Dermis blood vessel endothelial cell (primary cell): ENCODE measurements around the gene KCTD4. TPM values are rescaled to one million over a fixed set of nuclear protein-coding genes. Genes with fewer than 3 reads are reported as not detected.
"Not testable (repeated sequence)": the region's sequence is repeated elsewhere in the genome, so short reads cannot be mapped to it uniquely, and the experiment has no call there.

Experiments used
- DNase-seq: peaks from one replicate; pipeline ENCODE4 v3.0.0; 2010
- total RNA-seq: library from RNA; depleted of rRNA; stranded (reverse); fragments of >200 nt; gene quantifications from 2 replicates; pipeline ENCODE4 v1.2.3, GENCODE V29; 2014

Gene KCTD4
- total RNA-seq, 1 donor from 2014 or later, result not detected

DNA sequence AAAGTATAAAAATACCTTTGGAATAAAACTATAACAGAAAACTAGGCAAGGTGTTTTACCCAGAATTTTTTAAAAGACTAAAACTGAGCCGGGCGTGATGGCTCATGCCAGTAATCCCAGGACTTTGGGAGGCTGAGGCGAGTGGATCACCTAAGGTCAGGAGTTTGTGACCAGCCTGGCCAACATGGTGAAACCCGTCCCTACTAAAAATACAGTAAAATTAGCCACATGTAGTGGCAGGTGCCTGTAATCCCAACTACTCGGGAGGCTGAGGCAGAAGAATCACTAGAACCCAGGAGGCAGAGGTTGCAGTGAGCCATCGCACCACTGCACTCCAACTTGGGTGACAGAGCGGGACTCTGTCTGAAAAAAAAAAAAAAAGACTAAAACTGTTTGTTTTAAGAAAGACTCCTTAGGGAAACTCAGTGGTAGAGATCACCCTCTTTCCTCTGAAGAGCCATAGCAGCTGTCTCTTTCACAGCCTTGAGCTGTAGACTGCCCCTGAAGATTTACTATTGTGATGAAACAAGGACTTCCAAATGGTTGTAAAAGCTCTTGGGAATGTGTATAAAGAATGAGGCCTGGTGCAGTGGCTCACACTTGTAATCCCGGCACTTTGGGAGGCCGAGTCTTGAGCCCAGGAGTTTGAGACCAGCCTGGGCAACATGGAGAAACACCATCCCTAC lies 14.7 kb upstream of the KCTD4 start:
- no peak for DNase-seq

DNA sequence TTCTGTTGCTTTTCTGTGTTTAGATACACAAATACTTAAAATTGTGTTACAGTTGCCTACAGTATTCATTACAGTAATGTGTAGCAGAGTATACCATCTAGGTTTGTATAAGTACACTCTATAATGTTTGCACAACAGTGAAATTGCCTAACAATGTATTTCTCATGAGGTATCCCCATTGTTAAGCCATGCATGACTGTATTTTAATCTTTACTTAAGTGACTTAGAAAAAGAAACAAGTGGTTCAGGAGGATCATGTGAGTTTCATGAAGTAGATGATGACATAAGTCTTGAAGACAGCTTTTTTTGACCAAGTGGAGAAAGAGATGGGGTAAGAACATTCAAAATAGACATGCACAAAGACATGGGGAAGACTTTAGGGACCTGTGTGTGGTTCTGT lies 8.4 kb upstream of the KCTD4 start:
- DNase-seq, result no peak

DNA sequence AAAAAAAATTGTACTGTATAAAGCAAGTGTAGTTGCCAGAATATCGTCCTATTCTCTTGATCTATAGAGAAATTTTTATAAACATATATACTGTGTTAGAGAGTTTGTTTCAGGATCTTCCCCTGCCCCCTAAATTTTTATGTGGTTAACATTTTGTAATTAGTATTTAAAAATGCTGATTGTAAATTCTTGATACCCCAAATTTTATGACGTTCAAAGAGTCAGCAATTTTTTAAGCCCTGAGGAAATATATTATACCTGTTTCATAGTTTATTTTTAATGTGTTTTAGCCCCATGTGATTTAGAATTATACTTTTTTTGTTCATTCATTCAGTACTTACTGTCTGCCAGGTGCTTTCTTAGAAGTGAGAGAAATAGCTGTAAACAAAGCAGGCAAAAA lies 7.3 kb upstream of the KCTD4 start:
- DNase-seq, result no peak

DNA sequence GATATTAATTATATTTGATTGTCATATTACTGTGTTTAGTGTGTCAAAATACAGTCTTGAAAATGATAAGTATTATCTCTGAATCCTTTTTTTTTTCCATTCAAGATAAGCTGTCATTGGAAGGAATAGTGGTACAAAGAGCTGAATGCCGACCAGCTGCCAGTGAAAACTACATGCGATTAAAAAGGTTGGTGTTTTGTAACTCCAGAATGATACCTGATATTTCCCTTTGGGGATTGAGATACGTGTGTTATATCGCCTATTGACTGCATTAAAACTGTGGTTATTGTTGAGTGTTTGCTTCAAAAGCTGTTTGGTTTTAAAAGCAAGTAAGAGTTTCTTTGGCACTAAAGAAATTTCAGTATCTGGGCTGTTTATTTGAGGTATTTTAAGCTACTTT lies 6.5 kb upstream of the KCTD4 start:
- no peak for DNase-seq

DNA sequence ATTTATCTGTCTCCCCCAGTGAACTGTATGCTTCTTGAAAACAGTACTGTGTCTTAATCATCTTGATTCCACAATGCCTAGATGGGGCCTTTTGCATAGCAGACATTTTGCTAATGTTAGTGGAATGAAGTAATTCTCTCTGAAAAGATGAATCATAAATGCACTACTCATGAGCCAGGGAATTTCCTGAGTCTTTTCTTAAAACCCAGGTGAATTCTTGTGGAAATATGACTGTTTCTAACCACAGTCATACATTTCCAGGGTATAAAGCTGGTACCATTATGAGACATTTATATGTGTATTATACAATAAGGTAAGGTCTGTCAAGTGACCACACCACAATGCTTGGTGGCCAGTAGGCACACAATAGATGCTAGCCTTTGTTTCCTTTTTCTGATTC lies 5.5 kb upstream of the KCTD4 start:
- DNase-seq, result peak; percentile 89

DNA sequence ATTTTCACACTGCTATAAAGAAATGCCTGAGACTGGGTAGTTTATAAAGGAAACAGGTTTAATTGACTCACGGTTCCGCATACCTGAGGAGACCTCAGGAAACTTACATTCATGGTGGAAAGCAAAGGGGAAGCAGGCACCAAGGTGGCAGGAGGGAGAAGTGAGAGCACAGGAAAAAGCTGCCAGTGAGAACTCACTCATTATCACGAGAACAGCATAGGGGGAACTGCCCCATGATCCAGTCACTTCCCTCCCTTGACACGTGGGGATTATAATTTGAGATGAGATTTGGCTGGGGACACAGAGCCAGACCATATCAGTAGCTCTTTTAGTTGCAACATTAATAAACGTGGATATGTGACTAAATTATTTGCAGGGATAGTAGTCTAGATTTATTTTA lies 4.3 kb upstream of the KCTD4 start:
- peak; percentile 44 for DNase-seq

DNA sequence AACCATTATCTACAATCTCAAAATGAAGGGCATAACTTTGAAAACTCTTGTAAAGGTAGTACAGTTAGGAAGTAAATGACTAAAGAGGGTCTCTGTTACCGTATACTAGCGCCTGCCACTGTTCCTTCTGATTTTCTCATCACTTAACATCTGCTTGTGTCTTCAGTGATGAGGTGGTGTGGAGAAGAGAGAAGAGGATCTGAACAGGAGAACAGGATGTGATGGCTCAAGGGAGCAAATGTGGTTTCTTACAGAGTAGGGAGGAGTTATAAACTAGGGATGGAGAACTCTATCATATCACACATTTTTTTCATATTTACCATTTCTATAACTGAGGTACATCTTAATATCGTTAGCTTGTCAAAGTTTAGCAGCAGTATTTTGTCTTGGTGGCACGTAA lies 1.1 kb downstream of the KCTD4 start:
- no peak for DNase-seq

DNA sequence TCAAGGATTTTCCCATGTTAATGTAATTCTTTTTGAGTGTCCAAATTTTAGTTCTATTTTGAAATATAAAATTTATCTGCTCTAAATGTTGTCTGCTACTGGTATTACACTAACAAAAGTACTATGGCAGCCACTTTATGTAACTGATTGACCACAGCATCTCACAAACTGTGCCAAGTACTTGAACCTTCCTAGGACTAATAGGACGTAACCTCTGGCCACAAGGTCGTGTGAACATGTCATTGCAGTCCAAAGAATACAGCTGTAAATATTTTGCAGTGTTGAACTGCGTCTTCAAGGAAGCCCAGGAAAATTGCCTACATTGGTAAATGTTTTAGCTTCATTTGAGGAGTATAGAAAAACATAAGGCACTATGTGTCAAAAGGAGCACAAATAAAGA lies 1.9 kb downstream of the KCTD4 start:
- no peak for DNase-seq

DNA sequence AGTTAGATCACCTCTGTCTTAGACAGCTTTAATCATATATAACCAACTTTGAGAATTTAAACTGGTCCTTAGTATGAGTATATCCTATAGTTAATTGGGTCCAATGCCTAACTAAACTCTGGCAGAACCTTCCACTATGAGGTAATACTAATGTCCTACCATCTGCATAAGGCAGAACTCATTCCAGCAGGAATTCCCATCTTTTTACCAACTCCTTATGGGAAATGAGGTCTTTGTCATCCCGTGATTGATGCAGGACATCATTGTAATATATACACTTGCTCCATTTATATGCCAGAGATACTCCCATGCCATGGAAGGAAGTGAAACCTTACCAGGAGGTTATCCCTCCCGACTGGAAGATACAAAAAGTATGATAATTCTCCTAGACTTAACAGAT lies 2.8 kb downstream of the KCTD4 start:
- no peak for DNase-seq

DNA sequence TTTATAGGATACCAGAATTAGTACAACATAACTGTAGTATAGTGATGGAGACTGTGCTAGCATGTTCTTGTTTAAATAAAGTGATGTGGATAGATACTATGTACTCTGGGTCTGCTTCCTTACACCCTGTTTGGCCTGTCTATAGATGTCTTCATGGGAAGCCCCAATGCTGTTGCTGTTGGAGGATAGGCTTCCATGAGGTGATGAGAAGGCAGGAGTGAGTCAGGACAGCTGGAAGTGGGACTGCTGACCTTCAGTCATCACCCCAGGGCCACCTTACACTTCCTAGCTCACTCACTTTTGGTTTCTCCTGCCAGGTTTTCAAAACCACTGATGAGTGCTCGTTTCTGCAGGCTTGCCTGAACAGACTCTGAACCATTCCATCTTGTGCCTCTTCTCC lies 4.2 kb downstream of the KCTD4 start:
- DNase-seq, result peak; percentile 17

DNA sequence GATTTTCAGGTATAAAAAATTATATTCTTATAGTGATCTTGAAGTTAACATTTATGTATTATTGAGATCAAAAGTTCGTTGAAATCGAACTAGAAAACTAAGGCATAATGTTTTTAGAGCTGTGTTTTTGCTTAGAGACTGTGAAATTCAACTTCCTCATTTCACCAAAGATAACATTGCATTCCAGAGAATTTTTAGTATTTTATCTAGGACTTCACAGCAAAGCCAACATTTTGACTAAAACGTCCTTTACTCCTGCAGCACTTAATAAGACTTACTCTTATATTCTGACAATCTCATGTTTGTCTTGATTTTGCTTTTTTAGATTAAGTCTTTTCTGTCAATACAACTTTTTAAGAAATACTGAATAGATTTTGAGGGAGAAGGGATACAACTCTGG lies 4.7 kb downstream of the KCTD4 start:
- DNase-seq, result no peak

DNA sequence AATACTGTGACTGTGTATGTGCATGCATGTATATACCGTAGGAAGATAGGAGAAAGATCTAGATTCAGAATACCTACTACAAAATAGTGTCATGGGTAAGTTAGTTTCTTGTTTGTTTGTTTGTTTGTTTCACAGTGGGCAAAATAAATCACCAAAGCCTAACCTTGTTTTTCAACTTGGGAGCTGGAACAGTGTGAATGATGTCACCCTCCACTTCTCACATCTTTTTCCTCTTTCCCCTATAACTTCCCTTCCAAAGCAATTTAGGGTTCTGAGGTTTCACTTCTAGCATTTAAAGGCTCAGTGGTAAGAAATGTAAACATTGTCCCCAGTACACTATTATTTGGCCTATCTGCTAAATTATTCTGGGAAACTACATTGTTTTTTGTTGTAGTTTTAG lies 5.4 kb downstream of the KCTD4 start:
- DNase-seq, result peak; percentile 58

DNA sequence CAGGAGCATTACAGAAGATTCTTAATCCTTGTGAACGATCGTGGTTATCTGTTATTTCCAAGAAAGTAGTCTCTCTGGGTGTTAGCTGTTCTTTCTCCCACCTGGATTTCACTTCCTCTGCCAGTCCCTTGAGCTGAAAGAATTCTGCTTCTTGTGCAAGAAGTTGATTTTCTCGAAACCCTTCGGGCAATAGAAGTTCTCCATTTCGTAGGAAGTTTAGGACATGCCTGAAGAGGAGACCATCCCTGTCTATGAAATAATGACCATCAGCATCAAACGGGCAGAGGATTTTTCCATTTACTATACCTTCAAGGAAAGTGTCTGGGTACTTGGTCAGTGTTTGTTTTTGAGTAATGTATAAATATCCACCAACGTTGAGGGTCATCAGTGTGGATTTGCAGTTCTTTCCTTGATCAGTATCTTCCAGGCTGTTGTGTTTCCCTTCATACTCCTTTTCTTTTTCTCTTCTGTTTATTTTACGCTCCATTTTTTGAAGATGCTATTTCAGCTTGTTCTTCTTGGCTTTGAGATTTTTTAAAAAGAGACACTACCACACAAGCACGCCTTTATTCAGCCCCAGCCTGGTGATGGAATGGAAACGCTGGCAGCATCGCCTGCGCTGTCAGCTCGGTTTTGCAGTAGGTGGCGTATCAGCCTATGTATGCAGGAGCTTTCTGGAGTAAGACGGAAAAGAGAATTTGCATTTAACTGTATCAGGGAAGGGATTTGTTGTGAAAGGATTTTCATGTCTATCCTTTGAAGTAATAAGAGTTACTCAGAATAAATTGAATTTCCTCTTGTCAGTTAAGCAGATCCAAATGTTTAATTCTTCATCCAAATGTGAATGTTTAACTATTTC lies 6.5 kb downstream of the KCTD4 start:
- DNase-seq, result peak; percentile 37

DNA sequence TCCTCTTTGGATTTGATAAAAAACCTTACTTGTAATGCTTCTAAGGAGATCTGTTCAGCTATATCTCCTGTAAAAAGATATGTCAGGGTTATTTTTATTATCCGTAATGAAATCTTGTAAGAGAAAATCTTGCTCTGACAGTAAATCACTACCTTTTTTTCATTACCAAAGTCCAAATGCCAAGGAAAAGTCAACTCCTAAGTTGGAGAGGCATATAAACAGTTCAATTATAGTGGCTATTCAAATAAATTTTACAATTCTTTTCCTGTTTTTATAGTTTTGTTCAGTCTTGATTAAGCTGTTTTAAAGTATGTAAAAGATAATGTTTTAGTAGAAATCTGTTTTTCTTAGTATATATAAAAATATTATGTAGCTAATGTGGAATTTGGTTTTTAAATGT lies 9.0 kb downstream of the KCTD4 start:
- DNase-seq, result no peak

DNA sequence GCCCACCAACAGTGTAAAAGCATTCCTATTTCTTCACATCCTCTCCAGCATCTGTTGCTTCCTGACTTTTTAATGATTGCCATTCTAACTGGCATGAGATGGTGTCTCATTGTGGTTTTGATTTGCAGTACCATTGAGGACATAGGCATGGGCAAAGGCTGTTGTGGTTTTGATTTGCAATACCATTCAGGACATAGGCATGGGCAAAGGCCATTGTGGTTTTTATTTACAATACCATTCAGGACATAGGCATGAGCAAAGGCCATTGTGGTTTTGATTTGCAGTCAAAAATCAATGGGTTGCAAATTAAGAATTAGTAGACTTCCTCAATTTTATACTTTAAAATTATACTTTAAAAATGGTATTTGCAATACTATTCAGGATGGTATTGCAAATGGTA lies 11.3 kb downstream of the KCTD4 start:
- not testable (repeated sequence) for DNase-seq

DNA sequence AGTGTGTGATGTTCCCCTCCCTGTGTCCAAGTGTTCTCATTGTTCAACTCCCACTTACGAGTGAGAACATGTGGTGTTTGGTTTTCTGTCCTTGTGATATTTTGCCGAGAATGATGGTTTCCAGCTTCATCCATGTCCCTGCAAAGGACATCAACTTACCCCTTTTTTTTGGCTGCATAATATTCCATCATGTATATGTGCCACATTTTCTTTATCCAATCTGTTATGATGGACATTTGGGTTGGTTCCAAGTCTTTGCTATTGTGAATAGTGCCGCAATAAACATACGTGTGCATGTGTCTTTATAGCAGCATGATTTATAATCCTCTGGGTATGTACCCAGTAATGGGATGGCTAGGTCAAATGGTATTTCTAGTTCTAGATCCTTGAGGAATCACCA lies 11.8 kb downstream of the KCTD4 start:
- not testable (repeated sequence) for DNase-seq

DNA sequence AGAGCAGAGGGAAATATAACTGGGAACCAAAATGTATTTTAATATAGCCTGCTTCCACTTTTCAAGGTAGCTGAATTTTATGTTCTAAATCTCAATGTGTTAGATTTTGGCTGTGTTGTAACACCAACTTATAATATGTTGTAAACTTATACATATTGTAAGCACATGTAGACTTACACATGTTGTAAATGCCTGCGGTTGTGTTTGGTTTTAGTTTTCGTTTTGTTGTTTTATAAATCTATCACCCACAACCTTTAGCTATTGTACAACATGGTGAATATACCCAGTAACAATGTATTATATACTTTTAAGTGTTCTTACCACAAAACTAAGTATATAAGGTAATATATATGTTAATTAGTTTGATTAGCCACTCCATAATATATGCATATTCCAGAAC lies 15.6 kb downstream of the KCTD4 start:
- no peak for DNase-seq

DNA sequence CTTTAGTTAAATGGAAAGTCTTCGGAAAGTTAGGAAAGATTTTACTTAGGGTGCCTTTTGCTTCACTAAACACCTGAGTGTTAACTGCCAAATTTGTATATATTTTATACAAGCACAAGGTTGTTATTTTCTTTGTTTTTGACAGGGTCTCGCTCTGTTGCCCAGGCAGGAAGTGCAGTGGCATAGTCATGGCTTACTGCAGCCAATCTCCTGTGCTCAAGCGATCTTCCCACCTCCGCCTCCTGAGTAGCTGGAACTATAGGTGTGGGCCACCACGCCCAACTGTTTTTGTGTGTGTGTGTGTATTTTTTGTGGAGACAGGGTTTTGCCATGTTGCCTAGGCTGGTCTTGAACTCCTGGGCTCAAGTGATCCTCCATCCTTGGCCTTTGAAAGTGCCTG lies 16.2 kb downstream of the KCTD4 start:
- no peak for DNase-seq

DNA sequence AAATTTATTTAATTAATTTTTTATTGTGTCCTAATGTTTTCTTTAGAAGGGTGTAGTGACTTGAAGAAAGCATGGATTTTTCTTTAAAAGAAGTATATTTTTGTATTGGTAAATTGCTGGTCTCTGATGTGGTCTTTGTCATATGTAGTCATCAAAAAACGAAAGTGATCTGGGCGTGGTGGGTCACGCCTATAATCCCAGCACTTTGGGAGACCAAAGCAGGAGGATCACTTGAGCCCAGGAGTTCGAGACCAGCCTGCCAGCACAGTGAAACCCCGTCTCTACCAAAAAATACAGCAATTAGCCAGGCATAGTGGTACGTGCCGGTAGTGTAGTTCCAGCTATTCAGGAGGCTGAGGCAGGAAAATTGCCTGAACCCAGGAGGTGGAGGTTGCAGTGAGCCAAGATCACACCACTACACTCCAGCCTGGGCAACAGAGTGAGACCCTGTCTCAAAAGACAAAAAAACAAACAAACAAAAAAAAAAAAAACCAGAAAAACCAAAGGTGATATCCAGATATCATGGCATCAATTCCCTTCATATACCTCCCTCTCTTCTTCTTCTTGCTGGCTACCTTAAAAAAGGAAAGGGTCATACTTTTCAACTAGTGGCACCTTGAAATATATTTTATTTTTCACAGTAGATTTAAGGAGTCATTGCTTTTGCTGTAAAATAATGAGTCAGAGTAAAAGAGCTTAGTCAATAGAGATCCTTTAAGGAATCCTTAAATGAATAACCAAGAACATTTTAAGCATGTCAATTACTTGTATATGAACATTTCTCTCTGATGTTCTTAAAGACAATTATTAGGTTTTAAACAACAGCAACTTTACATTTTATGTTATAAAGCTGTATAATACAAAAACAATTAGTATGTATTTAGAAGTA lies 19.9 kb downstream of the KCTD4 start:
- DNase-seq, result no peak

DNA sequence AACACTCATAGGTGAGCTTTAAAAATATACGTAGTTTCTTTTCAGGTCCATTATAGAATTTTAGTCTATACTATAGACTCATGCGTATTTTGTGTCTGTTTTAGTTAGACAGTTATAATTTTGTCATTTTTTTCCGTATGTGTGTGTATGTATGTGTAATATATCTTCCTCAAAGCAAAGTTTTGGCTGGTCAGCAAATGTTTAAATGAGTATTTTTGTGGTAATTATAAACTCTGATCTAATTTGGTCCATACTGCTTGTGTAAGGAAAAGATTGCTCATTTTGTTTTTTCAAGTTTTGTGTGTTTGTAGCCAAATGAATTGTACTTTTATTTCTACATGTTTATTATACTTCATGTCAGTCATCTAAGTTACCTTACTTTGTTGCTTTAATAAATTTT lies 20.5 kb downstream of the KCTD4 start:
- no peak for DNase-seq

DNA sequence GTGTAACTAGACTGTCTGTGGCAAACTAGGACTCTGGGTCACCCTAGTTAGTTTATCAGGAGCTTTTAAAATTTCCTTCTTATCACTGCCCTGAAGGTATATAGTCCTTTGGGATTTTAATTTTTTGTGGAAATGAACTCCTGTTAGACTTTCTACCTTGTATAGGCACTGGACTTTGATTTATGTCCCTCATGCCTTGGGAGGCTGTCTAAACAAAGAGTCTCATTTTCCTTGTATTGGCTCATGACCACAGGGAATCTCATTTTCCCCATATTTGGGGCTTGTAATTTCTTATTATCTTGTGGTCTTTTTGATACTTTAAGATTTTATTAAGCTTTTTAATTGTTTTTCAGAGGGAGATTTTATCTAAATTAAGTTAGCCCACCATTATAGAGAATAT lies 21.4 kb downstream of the KCTD4 start:
- no peak for DNase-seq

DNA sequence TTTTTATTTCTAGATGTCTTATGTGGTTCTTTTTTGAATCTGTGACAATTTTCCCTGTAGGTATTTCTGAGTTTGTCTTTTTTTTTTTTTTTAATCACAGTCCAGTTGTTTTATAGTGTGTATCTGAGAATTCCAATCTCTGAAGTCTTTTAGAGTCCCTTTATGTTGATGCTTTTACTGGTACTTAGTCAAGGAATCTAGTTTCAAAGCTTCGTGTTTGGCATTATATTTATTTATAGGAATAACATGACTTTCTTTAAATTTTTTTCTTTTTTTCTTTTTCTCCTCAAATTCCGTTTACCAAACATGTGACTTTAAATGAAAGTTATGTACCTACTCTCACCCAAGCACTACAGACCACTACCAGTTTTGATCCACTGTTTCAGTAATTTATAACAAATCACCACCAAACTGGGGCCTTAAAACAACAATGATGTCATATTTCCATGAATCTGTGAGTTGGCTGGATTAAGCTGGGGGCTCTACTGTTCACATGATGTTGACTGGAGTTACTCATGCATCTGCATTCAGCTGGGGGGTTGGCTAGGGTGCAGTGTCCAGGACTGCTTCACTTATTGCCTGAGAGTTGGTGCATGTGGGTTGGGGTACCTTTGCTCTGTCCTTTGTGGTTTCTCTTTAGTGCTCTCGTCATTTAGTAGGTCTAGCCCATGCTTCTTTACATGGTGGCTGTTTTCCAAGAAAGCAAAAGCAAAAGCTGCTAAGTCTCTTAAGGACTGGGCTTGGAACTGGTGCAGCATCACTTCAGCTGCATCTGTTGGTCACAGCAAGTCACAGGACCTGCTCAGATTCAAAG lies 22.3 kb downstream of the KCTD4 start:
- peak; percentile 43 for DNase-seq
